H1 (cell line): ENCODE data around the gene KRT8. TPM values are rescaled to one million over a fixed set of nuclear protein-coding genes. Genes with fewer than 3 reads are reported as not detected.

ENCODE experiments used
- CTCF ChIA-PET: fragments of 300-600 bp; sonication (Branson Sonifier 250); formaldehyde crosslinking; loops from one replicate; lab custom pipeline; 2021; ENCODE audit not compliant: partially characterized antibody; lab: Charles Lee
- POLR2A ChIA-PET: fragments of 300-600 bp; sonication (Branson Sonifier 250); formaldehyde crosslinking; loops from one replicate; lab custom pipeline; 2021; ENCODE audit warnings: inconsistent platforms; ENCODE audit not compliant: partially characterized antibody; lab: Charles Lee
- DNase-seq, 2 experiments: peaks; one replicate each; pipeline versions ENCODE4 v3.0.0 to v3.0.0-alpha.2; 2010 to 2022; ENCODE audit warnings: low spot score in 2 of 2, low read depth in 1 of 2, mixed read lengths in 1 of 2
- FAIRE-seq: peaks from 2 replicates; lab custom pipeline; 2011; peaks lifted over from hg19 to GRCh38; lab: Jason Lieb, UNC
- H2AFZ ChIP-seq: 2 replicates; pipeline ENCODE4 v1.8.1; 2012; ENCODE audit warnings: low read length, inconsistent platforms
- H2AK5ac ChIP-seq: 2 replicates; pipeline ENCODE4 v1.6.1; 2013; ENCODE audit warnings: low read depth, low read length
- H2BK120ac ChIP-seq: replicated peaks from 2 replicates; pipeline ENCODE3; 2013; ENCODE audit warnings: low read depth, low read length, inconsistent platforms
- H2BK12ac ChIP-seq: 2 replicates; pipeline ENCODE4 v1.6.1; 2013; ENCODE audit warnings: low read depth, low read length
- H2BK15ac ChIP-seq: 2 replicates; pipeline ENCODE4 v1.6.1; 2013; ENCODE audit warnings: low read length
- H2BK20ac ChIP-seq: 2 replicates; pipeline ENCODE4 v1.6.1; 2013; ENCODE audit warnings: low read length
- H2BK5ac ChIP-seq: 2 replicates; pipeline ENCODE4 v1.6.1; 2013; ENCODE audit warnings: low read depth, low read length
- H3K14ac ChIP-seq: 2 replicates; pipeline ENCODE4 v1.6.1; 2013; ENCODE audit warnings: inconsistent platforms; ENCODE audit not compliant: insufficient read length
- H3K18ac ChIP-seq: 2 replicates; pipeline ENCODE4 v1.6.1; 2013; ENCODE audit warnings: low read length; ENCODE audit errors: extremely low read depth
- H3K23ac ChIP-seq: 2 replicates; pipeline ENCODE4 v1.6.1; 2013; ENCODE audit warnings: inconsistent platforms; ENCODE audit not compliant: insufficient read length
- H3K23me2 ChIP-seq: 2 replicates; pipeline ENCODE4 v1.6.1; 2013; ENCODE audit warnings: low read depth, low read length
- H3K27ac ChIP-seq: 2 replicates; pipeline ENCODE4 v1.6.1; 2011; ENCODE audit warnings: low read depth, low read length, inconsistent platforms
- H3K27me3 ChIP-seq, 4 experiments: replicated peaks in 1 of 4; 1 replicate in 1 of 4; 2 replicates in 3 of 4; pipeline versions ENCODE4 v1.6.1 to v1.8.1; 2011 to 2013; ENCODE audit warnings: low read length in 3 of 4, mild to moderate bottlenecking in 3 of 4, inconsistent platforms in 2 of 4, mixed read lengths in 2 of 4, moderate library complexity in 1 of 4; ENCODE audit not compliant: control insufficient read depth in 3 of 4, insufficient read depth in 3 of 4; ENCODE audit errors: extremely low read depth in 1 of 4
- H3K36me3 ChIP-seq, 4 experiments: 2 replicates each; pipeline versions ENCODE4 v1.6.1 to v1.8.1; 2011 to 2013; ENCODE audit warnings: mild to moderate bottlenecking in 4 of 4, low read length in 3 of 4, moderate library complexity in 2 of 4, control low read depth in 1 of 4, inconsistent platforms in 1 of 4; ENCODE audit not compliant: insufficient read depth in 4 of 4, control insufficient read depth in 2 of 4
- H3K4ac ChIP-seq: replicated peaks from 2 replicates; pipeline ENCODE3; 2013; ENCODE audit warnings: low read length, low read depth, mixed read lengths, inconsistent platforms; ENCODE audit not compliant: insufficient read length
- H3K4me1 ChIP-seq, 4 experiments: replicated peaks in 1 of 4; 1 replicate in 1 of 4; 2 replicates in 3 of 4; pipeline versions ENCODE4 v1.6.1 to v1.8.1; 2011 to 2013; ENCODE audit warnings: low read length in 3 of 4, inconsistent platforms in 2 of 4, mixed read lengths in 1 of 4; ENCODE audit not compliant: insufficient read depth in 4 of 4, control insufficient read depth in 3 of 4
- H3K4me2 ChIP-seq, 2 experiments: 2 replicates each; pipeline versions ENCODE4 v1.6.1 to v1.8.1; 2011 to 2013; ENCODE audit warnings: low read depth in 2 of 2, low read length in 2 of 2, control low read depth in 1 of 2, inconsistent platforms in 1 of 2, mild to moderate bottlenecking in 1 of 2; ENCODE audit not compliant: insufficient read depth in 1 of 2
- H3K4me3 ChIP-seq, 4 experiments: fragments of 200-600, 300-600 bp in 1 of 4; sonication (generic), shearing (Covaris generic), sonication (Bioruptor Twin) in 1 of 4; 2 replicates each; pipeline versions ENCODE4 v1.5.1 to v1.8.1; 2011 to 2016; ENCODE audit warnings: low read length in 4 of 4, low read depth in 3 of 4, control low read depth in 2 of 4, inconsistent platforms in 2 of 4, mild to moderate bottlenecking in 2 of 4, mixed read lengths in 1 of 4, moderate library complexity in 1 of 4; ENCODE audit not compliant: insufficient read depth in 2 of 4; ENCODE audit errors: extremely low read depth in 1 of 4
- H3K56ac ChIP-seq: replicated peaks from 2 replicates; pipeline ENCODE3; 2013; ENCODE audit warnings: low read depth, mild to moderate bottlenecking, mixed read lengths, low read length, inconsistent platforms; ENCODE audit not compliant: insufficient read length
- H3K79me1 ChIP-seq: 2 replicates; pipeline ENCODE4 v1.6.1; 2013; ENCODE audit warnings: low read depth, low read length, control low read depth
- H3K79me2 ChIP-seq, 2 experiments: 2 replicates each; pipeline versions ENCODE4 v1.6.1 to v1.8.1; 2012 to 2013; ENCODE audit warnings: low read length in 2 of 2, mild to moderate bottlenecking in 2 of 2, inconsistent platforms in 1 of 2; ENCODE audit not compliant: insufficient read depth in 2 of 2, control insufficient read depth in 1 of 2
- H3K9ac ChIP-seq, 4 experiments: replicated peaks in 1 of 4; 1 replicate in 1 of 4; 2 replicates in 3 of 4; pipeline versions ENCODE4 v1.6.1 to v1.8.1; 2011 to 2013; ENCODE audit warnings: low read depth in 3 of 4, low read length in 3 of 4, control low read depth in 2 of 4, mild to moderate bottlenecking in 2 of 4, moderate library complexity in 2 of 4, inconsistent platforms in 1 of 4; ENCODE audit errors: extremely low read depth in 1 of 4
- H3K9me3 ChIP-seq, 2 experiments: 2 replicates each; pipeline versions ENCODE4 v1.6.1 to v1.8.1; 2012 to 2013; ENCODE audit warnings: mild to moderate bottlenecking in 2 of 2, moderate library complexity in 2 of 2, control low read depth in 1 of 2, inconsistent platforms in 1 of 2, low read depth in 1 of 2, low read length in 1 of 2, mixed read lengths in 1 of 2; ENCODE audit not compliant: insufficient read depth in 2 of 2
- H4K20me1 ChIP-seq, 2 experiments: replicated peaks in 1 of 2; 2 replicates each; pipeline versions ENCODE3 to v1.8.1; 2011 to 2013; ENCODE audit warnings: inconsistent platforms in 2 of 2, low read length in 2 of 2, mild to moderate bottlenecking in 1 of 2; ENCODE audit not compliant: insufficient read depth in 2 of 2, control insufficient read depth in 1 of 2
- H4K5ac ChIP-seq: 2 replicates; pipeline ENCODE4 v1.6.1; 2013; ENCODE audit warnings: low read length, low read depth, mixed read lengths, inconsistent platforms; ENCODE audit not compliant: insufficient read length
- H4K8ac ChIP-seq: 2 replicates; pipeline ENCODE4 v1.8.0; 2013; ENCODE audit warnings: mild to moderate bottlenecking, moderate library complexity, low read length, inconsistent platforms; ENCODE audit not compliant: insufficient read depth; ENCODE audit errors: extremely low read depth
- H4K91ac ChIP-seq: replicated peaks from 2 replicates; pipeline ENCODE3; 2013; ENCODE audit warnings: low read length, mixed read lengths, inconsistent platforms; ENCODE audit not compliant: insufficient read length
- ATF2 ChIP-seq: IDR thresholded peaks from 2 replicates; pipeline ENCODE4 v1.6.1; 2012; ENCODE audit warnings: low read length, inconsistent platforms
- FOSL1 ChIP-seq: IDR thresholded peaks from 2 replicates; pipeline ENCODE4 v1.6.1; 2011; ENCODE audit warnings: mild to moderate bottlenecking, low read depth, low read length, moderate library complexity; ENCODE audit not compliant: insufficient read depth
- GABPA ChIP-seq: IDR thresholded peaks from 2 replicates; pipeline ENCODE4 v1.6.1; 2011; ENCODE audit warnings: mild to moderate bottlenecking, low read length, moderate library complexity, borderline replicate concordance; ENCODE audit not compliant: insufficient read depth
- HDAC2 ChIP-seq, 2 experiments: fragments of 300-600 bp in 1 of 2; sonication (generic) in 1 of 2; IDR thresholded peaks; 2 replicates each; pipeline ENCODE4 v1.6.1; 2011 to 2012; ENCODE audit warnings: low read depth in 2 of 2, low read length in 2 of 2, mild to moderate bottlenecking in 2 of 2, moderate library complexity in 2 of 2, borderline replicate concordance in 1 of 2, inconsistent platforms in 1 of 2
- JUN ChIP-seq: IDR thresholded peaks from 2 replicates; pipeline ENCODE4 v1.6.1; 2011; ENCODE audit warnings: low read depth, mild to moderate bottlenecking, improper control_type of control experiment, low read length
- NRF1 ChIP-seq: IDR thresholded peaks from 2 replicates; pipeline ENCODE4 v1.6.1; 2011; ENCODE audit warnings: mild to moderate bottlenecking, low read depth, low read length, improper control_type of control experiment
- POLR2A ChIP-seq, 2 experiments: IDR thresholded peaks; 1 replicate in 1 of 2; 2 replicates in 1 of 2; pipeline ENCODE4 v1.6.1; 2011; ENCODE audit warnings: low read depth in 2 of 2, low read length in 2 of 2, mild to moderate bottlenecking in 2 of 2; ENCODE audit errors: control extremely low read depth in 1 of 2
- SIRT6 ChIP-seq: IDR thresholded peaks from one replicate; pipeline ENCODE4 v1.7.1; 2012; ENCODE audit warnings: low read length, inconsistent platforms
- SIX5 ChIP-seq: IDR thresholded peaks from 2 replicates; pipeline ENCODE4 v1.6.1; 2011; ENCODE audit warnings: mild to moderate bottlenecking, low read depth, low read length
- SP4 ChIP-seq: IDR thresholded peaks from 2 replicates; pipeline ENCODE4 v1.6.1; 2012; ENCODE audit warnings: low read length, inconsistent platforms
- TCF12 ChIP-seq: IDR thresholded peaks from 2 replicates; pipeline ENCODE4 v1.6.1; 2011; ENCODE audit warnings: low read depth, mild to moderate bottlenecking, low read length
- YY1 ChIP-seq: IDR thresholded peaks from 2 replicates; pipeline ENCODE4 v1.6.1; 2011; ENCODE audit warnings: low read depth, mild to moderate bottlenecking, low read length
- WGBS, 2 experiments: shearing (Covaris generic) in 1 of 2; methylation state at CpG; one replicate each; pipeline versions ENCODE4 v1.1.6 to v1.1.7; 2013 to 2015; ENCODE audit warnings: low lambda C conversion rate in 2 of 2, mixed read lengths in 2 of 2, inconsistent platforms in 1 of 2, low coverage in 1 of 2, missing lambda C conversion rate in 1 of 2; ENCODE audit not compliant: insufficient replicate concordance in 2 of 2, insufficient coverage in 1 of 2, insufficient read length in 1 of 2; ENCODE audit errors: extremely low coverage in 1 of 2, missing lambda C conversion rate in 1 of 2; 5-methylcytosine and 5-hydroxymethylcytosine counted together
- polyA plus RNA-seq, 7 experiments: library from polyadenylated mRNA; depleted of rRNA in 3 of 7; stranded (reverse) in 5 of 7; unstranded in 2 of 7; fragments of >200 nt in 5 of 7; fragments of 200-250 nt in 2 of 7; gene quantifications; 1 replicate in 5 of 7; 2 replicates in 1 of 7; 4 replicates in 1 of 7; pipeline versions ENCODE4 v1.2.1 to v1.2.3, GENCODE V29; 2011 to 2013; ENCODE audit warnings: missing spikeins in 2 of 7, mixed read lengths in 2 of 7
- total RNA-seq: library from RNA; stranded (reverse); fragmentation: NEBNext Ultra II Directional; extraction: Animal tissue kit (Norgen Biotek cat#: 25700); gene quantifications from 2 replicates; pipeline ENCODE4 v1.2.1, GENCODE V29; 2021

KRT8 gene
- total and polyA plus RNA-seq, 2 of the 8 experiments (the other 6 are each of a cell fraction or from before 2014, with no cell fraction given): 280 to 290 TPM

DNA sequence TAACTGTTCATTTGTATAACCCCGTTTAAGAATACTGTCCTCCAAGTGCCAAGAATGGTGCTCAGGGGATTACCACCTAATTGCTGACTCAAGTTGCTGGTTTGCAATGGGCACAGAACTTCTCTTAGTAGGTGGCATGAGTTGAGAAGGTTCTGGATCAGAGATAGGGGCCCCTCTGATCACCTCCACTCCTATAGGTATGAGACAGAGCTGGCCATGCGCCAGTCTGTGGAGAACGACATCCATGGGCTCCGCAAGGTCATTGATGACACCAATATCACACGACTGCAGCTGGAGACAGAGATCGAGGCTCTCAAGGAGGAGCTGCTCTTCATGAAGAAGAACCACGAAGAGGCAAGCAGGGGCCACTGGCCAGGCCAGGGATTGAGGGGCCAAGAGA, 45.7 kb upstream of the KRT8 start:
- no peak overlapping the region for H3K4ac ChIP-seq
- WGBS, 2 experiments: 96% methylated on average over 6 of the region's 7 CpGs; no CpG with 5 or more reads in 1 of the 2 experiments
- peaks cover 7 to 22% of the 10 kb centered on the region in 2 experiments for H3K79me2 ChIP-seq
- DNase-seq: no peak
- peak overlapping the region; percentile 78 to 90 for H3K4me2 ChIP-seq
- no peak for FAIRE-seq
- no peak overlapping the region for H4K5ac ChIP-seq
- H2BK15ac ChIP-seq: no peak overlapping the region
- H3K18ac ChIP-seq: no peak overlapping the region; the same call in 1 of the 2 replicates
- no peak overlapping the region for H2BK120ac ChIP-seq
- H3K36me3 ChIP-seq: peaks cover 23 to 33% (median 28%) of the 10 kb centered on the region in 4 experiments
- no peak overlapping the region; a peak in 1 of 7 replicates for H3K9ac ChIP-seq
- peaks cover 12 to 29% (median 21%) of the 10 kb centered on the region in 4 experiments for H3K4me1 ChIP-seq
- no peak overlapping the region for H3K14ac ChIP-seq
- no peak overlapping the region for H2BK20ac ChIP-seq
- H3K23ac ChIP-seq: no peak overlapping the region
- H4K20me1 ChIP-seq: peaks cover 7 to 22% of the 10 kb centered on the region in 2 experiments
- H3K9me3 ChIP-seq: no peaks in the 10 kb centered on the region
- no peak overlapping the region for H4K91ac ChIP-seq
- H2AK5ac ChIP-seq: no peak overlapping the region
- H4K8ac ChIP-seq: no peak overlapping the region
- no peak overlapping the region for H3K56ac ChIP-seq
- no peak overlapping the region for H2BK5ac ChIP-seq
- H3K27ac ChIP-seq: no peak overlapping the region
- ChIA-PET CTCF (interaction anchor here (0.8 to 16.1 kb wide), 8 partner anchors 10 to 65 kb away, joined by 4 to 314 read pairs (median 26); partner anchors contain the start of gene KRT8), POLR2A (interaction anchor here (1.8 to 9.8 kb wide), 13 partner anchors 11 to 66 kb away, joined by 5 to 297 read pairs (median 12); partner anchors contain the start of genes EIF4B and KRT8)
- no peak overlapping the region for H2BK12ac ChIP-seq
- peaks cover 12% of the 10 kb centered on the region for H3K79me1 ChIP-seq
- H3K23me2 ChIP-seq: peaks cover 9% of the 10 kb centered on the region
- no peak overlapping the region for H2AFZ ChIP-seq
- H3K27me3 ChIP-seq: no peaks in the 10 kb centered on the region
- H3K4me3 ChIP-seq: peak overlapping the region; percentile 88 to 98 (median 93); a peak in 4 of 8 replicates
- TF ChIP-seq TCF12 (no peak), SP4 (no peak), HDAC2 (IDR thresholded peaks at IDR 0.05; ENCODE audit: borderline replicate concordance in 1 of 2, low read depth in 2 of 2, low read length in 2 of 2) (no peak), NRF1 (no peak), GABPA (no peak), POLR2A (IDR thresholded peaks at IDR 0.05; ENCODE audit: control extremely low read depth in 1 of 2, low read depth in 2 of 2, low read length in 2 of 2) (no peak), FOSL1 (no peak), ATF2 (no peak), SIRT6 (no peak), JUN (no peak), YY1 (no peak), SIX5 (no peak)
